HCT116 (cell line): ENCODE data around the gene CYB561D1. TPM values are rescaled to one million over a fixed set of nuclear protein-coding genes. Genes with fewer than 3 reads are reported as not detected.

Experiments
- ATAC-seq: fragments of 200-7000 bp; cut with Tn5 transposase; 2 replicates; pipeline ENCODE4 v1.9.1; 2020; ENCODE audit warnings: mild to moderate bottlenecking, moderate library complexity
- BruUV-seq: library from RNA; stranded (reverse); fragments of 400-500 nt; replicated peaks from 2 replicates; lab custom pipeline; 2021; lab: Mats Ljungman, UMichigan
- CTCF ChIA-PET: fragments of 300-600 bp; sonication (Branson Sonifier 250); formaldehyde crosslinking; loops from one replicate; lab custom pipeline; 2021; ENCODE audit warnings: antibody characterized with exemption; lab: Charles Lee
- POLR2A ChIA-PET: fragments of 300-600, 350-600 bp; sonication (Branson Sonifier 250); formaldehyde crosslinking; loops from one replicate; lab custom pipeline; 2021; ENCODE audit warnings: antibody characterized with exemption; lab: Charles Lee
- RAD21 ChIA-PET, 2 experiments: fragments of 300-600 bp; sonication (Branson Sonifier 250); formaldehyde crosslinking; loops; one replicate each; lab custom pipeline; 2023; ENCODE audit warnings: low total read pairs in 2 of 2; ENCODE audit not compliant: uncharacterized antibody in 2 of 2, unreplicated experiment in 2 of 2, low non-redundant PET in 1 of 2; lab: Charles Lee
- DNase-seq: peaks from one replicate; pipeline ENCODE4 v3.0.0-alpha.2; 2010; ENCODE audit warnings: low read depth, low spot score
- H2AFZ ChIP-seq: fragments of 200-600 bp; shearing (Covaris generic), sonication (generic); 2 replicates; pipeline ENCODE4 v1.6.1; 2017; ENCODE audit warnings: low read depth, mixed run types, mixed read lengths, antibody characterized with exemption, low read length; ENCODE audit not compliant: poor library complexity, severe bottlenecking
- H3K27ac ChIP-seq: 2 replicates; pipeline ENCODE4 v1.5.1; 2012; ENCODE audit warnings: low read depth, low read length
- H3K27me3 ChIP-seq: fragments of 200-600 bp; sonication (generic); 2 replicates; pipeline ENCODE4 v1.6.1; 2016; ENCODE audit warnings: mixed run types, low read length, mixed read lengths; ENCODE audit not compliant: insufficient read depth
- H3K36me3 ChIP-seq, 2 experiments: fragments of 200-500 bp in 1 of 2; fragments of 200-600 bp in 1 of 2; sonication (Bioruptor generic) in 1 of 2; sonication (generic) in 1 of 2; 2 replicates each; pipeline versions ENCODE4 v1.5.1 to v1.6.1; 2014 to 2016; ENCODE audit warnings: low read length in 2 of 2, inconsistent platforms in 1 of 2, mixed read lengths in 1 of 2, mixed run types in 1 of 2; ENCODE audit not compliant: insufficient read depth in 2 of 2, control insufficient read depth in 1 of 2
- H3K4me1 ChIP-seq, 2 experiments: fragments of 200-600 bp in 1 of 2; sonication (generic) in 1 of 2; 2 replicates each; pipeline versions ENCODE4 v1.5.1 to v1.6.1; 2012 to 2017; ENCODE audit warnings: low read length in 2 of 2, inconsistent platforms in 1 of 2, mild to moderate bottlenecking in 1 of 2, mixed read lengths in 1 of 2, mixed run types in 1 of 2, moderate library complexity in 1 of 2; ENCODE audit not compliant: insufficient read depth in 2 of 2, control insufficient read depth in 1 of 2
- H3K4me2 ChIP-seq: fragments of 200-600 bp; sonication (generic); 2 replicates; pipeline ENCODE4 v1.6.1; 2017; ENCODE audit warnings: mixed run types, low read length, mixed read lengths
- H3K4me3 ChIP-seq, 2 experiments: fragments of 200-600 bp in 1 of 2; sonication (generic) in 1 of 2; replicated peaks in 1 of 2; 2 replicates each; pipeline ENCODE4 v1.5.1; 2011 to 2016; ENCODE audit warnings: low read length in 2 of 2, control low read depth in 1 of 2, low read depth in 1 of 2, mild to moderate bottlenecking in 1 of 2, mixed read lengths in 1 of 2, mixed run types in 1 of 2
- H3K79me2 ChIP-seq: fragments of 200-600 bp; sonication (generic); 2 replicates; pipeline ENCODE4 v1.6.1; 2017; ENCODE audit warnings: mild to moderate bottlenecking, mixed run types, low read length, moderate library complexity, mixed read lengths; ENCODE audit not compliant: insufficient read depth
- H3K9ac ChIP-seq: fragments of 200-600 bp; sonication (generic); 2 replicates; pipeline ENCODE4 v1.6.1; 2016; ENCODE audit warnings: low read length, mixed read lengths
- H3K9me2 ChIP-seq: fragments of 200-600 bp; sonication (generic), shearing (Covaris generic); 2 replicates; pipeline ENCODE4 v1.6.1; 2017; ENCODE audit warnings: mixed run types, mild to moderate bottlenecking, moderate library complexity; ENCODE audit not compliant: insufficient read depth
- H3K9me3 ChIP-seq, 2 experiments: fragments of 200-500 bp in 1 of 2; fragments of 200-600 bp in 1 of 2; sonication (Bioruptor generic) in 1 of 2; sonication (generic) in 1 of 2; 2 replicates each; pipeline ENCODE4 v1.6.1; 2014 to 2017; ENCODE audit warnings: low read length in 2 of 2, mixed read lengths in 2 of 2, inconsistent platforms in 1 of 2, low read depth in 1 of 2, mild to moderate bottlenecking in 1 of 2, mixed run types in 1 of 2, moderate library complexity in 1 of 2; ENCODE audit not compliant: control insufficient read depth in 1 of 2, insufficient read depth in 1 of 2
- H4K20me1 ChIP-seq: fragments of 200-600 bp; sonication (generic), shearing (Covaris generic); 2 replicates; pipeline ENCODE4 v1.6.1; 2017; ENCODE audit warnings: mixed run types, mild to moderate bottlenecking, moderate library complexity; ENCODE audit not compliant: insufficient read depth
- EGR1 ChIP-seq: IDR thresholded peaks from 2 replicates; pipeline ENCODE4 v1.6.1; 2012; ENCODE audit warnings: low read depth
- ELF1 ChIP-seq: IDR thresholded peaks from 2 replicates; pipeline ENCODE4 v1.6.1; 2012; ENCODE audit warnings: low read depth, borderline replicate concordance
- JUND ChIP-seq: IDR thresholded peaks from 2 replicates; pipeline ENCODE4 v1.6.1; 2012
- RAD21 ChIP-seq: IDR thresholded peaks from 2 replicates; pipeline ENCODE4 v1.6.1; 2012; ENCODE audit warnings: low read depth, mild to moderate bottlenecking
- SP1 ChIP-seq: IDR thresholded peaks from 2 replicates; pipeline ENCODE4 v1.6.1; 2012; ENCODE audit warnings: low read depth
- ZFX ChIP-seq: fragments of 450-650 bp; IDR thresholded peaks from 2 replicates; pipeline ENCODE4 v1.6.1; 2017
- intact Hi-C: fragments of 100-400 bp; cut with micrococcal nuclease; formaldehyde crosslinking; loops from 2 replicates; pipeline ENCODE4 v1.10.0; 2022
- total RNA-seq: library from RNA; stranded (reverse); gene quantifications from one replicate; pipeline ENCODE4 v1.2.1, GENCODE V29; 2021; ENCODE audit not compliant: unreplicated experiment
- TF ChIP-seq, protein P1 (sequence below): IDR thresholded peaks from 2 replicates; pipeline ENCODE4 v1.6.1; 2012

CYB561D1 gene
- total RNA-seq, 1 experiment from 2014 or later: 5.9 TPM

DNA sequence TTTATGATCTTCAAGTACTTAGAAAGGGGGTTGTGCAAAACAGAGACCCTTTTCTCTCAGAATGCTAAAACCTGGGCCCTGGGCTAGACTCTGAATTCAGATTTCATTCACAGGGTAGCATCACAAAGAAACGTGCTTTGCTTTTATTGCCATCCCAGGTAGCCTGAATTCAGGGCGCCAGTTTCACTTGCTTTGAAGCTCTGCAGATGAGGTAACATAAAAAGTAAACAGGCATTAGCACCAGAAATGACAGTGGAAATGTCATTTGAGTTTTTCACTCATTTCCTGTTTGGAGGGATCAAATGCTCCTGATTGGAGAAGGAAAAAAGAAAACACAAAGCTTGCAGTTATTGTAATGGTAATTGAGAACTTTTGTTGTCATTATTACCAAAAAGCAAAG lies 25.0 kb upstream of the CYB561D1 start:
- H3K27ac ChIP-seq: no peak overlapping the region

DNA sequence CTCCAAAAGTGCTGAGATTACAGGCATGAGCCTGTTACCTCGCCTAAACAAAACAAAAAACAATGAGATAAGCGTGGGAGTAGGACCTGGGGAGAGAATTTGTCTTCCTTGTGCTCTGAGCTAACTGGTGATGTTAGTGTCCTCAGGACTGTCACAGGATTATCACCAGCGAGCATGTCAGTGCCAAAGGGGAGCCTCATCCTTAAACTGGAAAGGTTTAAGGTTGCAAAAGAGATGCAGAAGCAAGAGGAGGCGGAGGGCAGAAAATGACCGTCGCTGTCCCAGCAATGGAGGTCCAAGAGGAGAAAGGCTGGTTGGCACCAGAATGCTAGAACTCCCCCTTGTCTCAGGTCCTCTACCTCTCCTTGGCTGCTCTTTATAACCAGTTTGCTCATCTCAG lies 23.6 kb upstream of the CYB561D1 start:
- DNase-seq: no peak
- CTCF ChIA-PET: interaction anchor here (1.6 kb wide), 1 partner anchor 21 kb away, joined by 5 read pairs; no protein-coding TSS in a partner anchor
- no peak overlapping the region for H3K4me3 ChIP-seq
- no peak overlapping the region for H2AFZ ChIP-seq
- H3K79me2 ChIP-seq: no peaks in the 10 kb centered on the region
- H3K36me3 ChIP-seq: no peaks in the 10 kb centered on the region
- no peaks in the 10 kb centered on the region for H3K9me2 ChIP-seq
- H3K27me3 ChIP-seq: peaks cover 34% of the 10 kb centered on the region
- no peaks in the 10 kb centered on the region for H3K9me3 ChIP-seq
- H4K20me1 ChIP-seq: no peaks in the 10 kb centered on the region
- ATAC-seq: no peak
- BruUV-seq: no TSS peak
- intact Hi-C loops: no loop called here
- no peak for TF ChIP-seq JUND
- TF ChIP-seq, protein P1, sequence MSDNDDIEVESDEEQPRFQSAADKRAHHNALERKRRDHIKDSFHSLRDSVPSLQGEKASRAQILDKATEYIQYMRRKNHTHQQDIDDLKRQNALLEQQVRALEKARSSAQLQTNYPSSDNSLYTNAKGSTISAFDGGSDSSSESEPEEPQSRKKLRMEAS: no peak
- TF ChIP-seq EGR1: no peak
- no peak for TF ChIP-seq ZFX
- no peak for TF ChIP-seq ELF1
- no peak for TF ChIP-seq SP1
- TF ChIP-seq RAD21: no peak
- H3K9ac ChIP-seq: no peak overlapping the region
- POLR2A ChIA-PET: no interaction called here
- no peak overlapping the region for H3K27ac ChIP-seq
- peaks cover 0 to 9% of the 10 kb centered on the region in 2 experiments; a peak in 1 of 4 replicates for H3K4me1 ChIP-seq
- H3K4me2 ChIP-seq: no peak overlapping the region
- RAD21 ChIA-PET: no interaction called here

More for the DNA sequence above, 25.0 kb upstream of the CYB561D1 start:
- DNase-seq: no peak
- no peak overlapping the region for H3K9ac ChIP-seq
- ChIA-PET CTCF (interaction anchor here (0.8 to 1.6 kb wide), 2 partner anchors 22 to 193 kb away, joined by 4 to 5 read pairs; no protein-coding TSS in a partner anchor), POLR2A (no interaction called here), RAD21 (no interaction called here)
- peaks cover 0 to 10% of the 10 kb centered on the region in 2 experiments; a peak in 1 of 4 replicates for H3K4me1 ChIP-seq
- no peak for TF ChIP-seq ELF1
- no peaks in the 10 kb centered on the region for H3K9me3 ChIP-seq
- no peaks in the 10 kb centered on the region for H3K9me2 ChIP-seq
- no peak overlapping the region for H3K4me2 ChIP-seq
- H3K79me2 ChIP-seq: no peaks in the 10 kb centered on the region
- no peak overlapping the region for H2AFZ ChIP-seq
- H3K36me3 ChIP-seq: no peaks in the 10 kb centered on the region
- H3K27me3 ChIP-seq: peaks cover 34% of the 10 kb centered on the region
- H4K20me1 ChIP-seq: no peaks in the 10 kb centered on the region
- ATAC-seq: no peak
- H3K4me3 ChIP-seq: no peak overlapping the region
- no TSS peak for BruUV-seq
- intact Hi-C loops: no loop called here
